ENCODE data around the gene SLC2A13. TPM values are rescaled to one million over a fixed set of nuclear protein-coding genes. Genes with fewer than 3 reads are reported as not detected.

SLC2A13 gene
- polyA plus RNA-seq, 3 donors, result 2.2 to 2.9 (median 2.5) TPM

- no peak overlapping the region for H3K4me2 ChIP-seq (replicated peaks; ENCODE audit: extremely low read depth, low read length, poor library complexity, severe bottlenecking)
- H3K4me3 ChIP-seq (replicated peaks in 1 of 3; ENCODE audit: low read depth in 2 of 3, low read length in 3 of 3), result no peak overlapping the region
- H3K27me3 ChIP-seq (ENCODE audit: control insufficient read depth in 2 of 2, insufficient read depth in 2 of 2, low read length in 2 of 2), result no peaks in the 10 kb centered on the region
- intact Hi-C loops (cut with micrococcal nuclease), result no loop called here
- DNase-seq, result no peak
- no peak overlapping the region for H3K27ac ChIP-seq (ENCODE audit: low read depth in 1 of 2, low read length in 2 of 2)
- H3K36me3 ChIP-seq (replicated peaks in 1 of 2; ENCODE audit: control insufficient read depth in 1 of 2, insufficient read depth in 2 of 2, low read length in 2 of 2), result no peaks in the 10 kb centered on the region
- H3K79me2 ChIP-seq (ENCODE audit: insufficient read depth, low read length), result no peaks in the 10 kb centered on the region
- H3K4me1 Mint-ChIP-seq, result no peaks in the 10 kb centered on the region
- H4K20me1 ChIP-seq (ENCODE audit: insufficient read depth, low read length), result no peaks in the 10 kb centered on the region
- H3K9ac ChIP-seq (ENCODE audit: insufficient read depth, low read length, poor library complexity, severe bottlenecking), result no peak overlapping the region
- no peaks in the 10 kb centered on the region for H3K4me1 ChIP-seq (ENCODE audit: control insufficient read depth in 1 of 2, insufficient read depth in 2 of 2, low read length in 2 of 2)
- H3K4me3 Mint-ChIP-seq, result no peak overlapping the region
- peaks cover 0 to 1% (median 0%) of the 10 kb centered on the region in 3 donors for H3K27me3 Mint-ChIP-seq (ENCODE audit: low read depth in 3 of 3)
- H3K9me3 ChIP-seq (replicated peaks in 1 of 2; ENCODE audit: control insufficient read depth in 1 of 2, insufficient read depth in 1 of 2, low read length in 2 of 2), result no peaks in the 10 kb centered on the region
- no peak overlapping the region for H2AFZ ChIP-seq (ENCODE audit: insufficient read depth, low read depth, low read length, poor library complexity, severe bottlenecking)
- H3K36me3 Mint-ChIP-seq, result peaks cover 2 to 6% of the 10 kb centered on the region in 2 donors
- WGBS (ENCODE audit: insufficient coverage), result 100% methylated on average over 1 of the region's 5 CpGs
- H3K27ac Mint-ChIP-seq, result no peak overlapping the region
- H3K9me3 Mint-ChIP-seq, result no peaks in the 10 kb centered on the region
- TF ChIP-seq CTCF (IDR thresholded peaks at IDR 0.05), result no peak
Measured at GRCh38 chr12:39830852-39831520, 274.9 kb downstream of the SLC2A13 start.

GRCh38 chr12:39830171-39830570, 275.7 kb downstream of the SLC2A13 start:
- Histone ChIP-seq H3K9me3 (replicated peaks in 1 of 2; ENCODE audit: control insufficient read depth in 1 of 2, insufficient read depth in 1 of 2, low read length in 2 of 2) (no peaks in the 10 kb centered on the region), H3K27me3 (ENCODE audit: control insufficient read depth in 2 of 2, insufficient read depth in 2 of 2, low read length in 2 of 2) (no peaks in the 10 kb centered on the region), H3K4me3 (replicated peaks in 1 of 3; ENCODE audit: low read depth in 2 of 3, low read length in 3 of 3) (no peak overlapping the region), H3K36me3 (replicated peaks in 1 of 2; ENCODE audit: control insufficient read depth in 1 of 2, insufficient read depth in 2 of 2, low read length in 2 of 2) (no peaks in the 10 kb centered on the region), H3K4me2 (replicated peaks; ENCODE audit: extremely low read depth, low read length, poor library complexity, severe bottlenecking) (no peak overlapping the region), H4K20me1 (ENCODE audit: insufficient read depth, low read length) (no peaks in the 10 kb centered on the region), H2AFZ (ENCODE audit: insufficient read depth, low read depth, low read length, poor library complexity, severe bottlenecking) (no peak overlapping the region), H3K9ac (ENCODE audit: insufficient read depth, low read length, poor library complexity, severe bottlenecking) (no peak overlapping the region), H3K27ac (ENCODE audit: low read depth in 1 of 2, low read length in 2 of 2) (no peak overlapping the region), H3K79me2 (ENCODE audit: insufficient read depth, low read length) (no peaks in the 10 kb centered on the region), H3K4me1 (ENCODE audit: control insufficient read depth in 1 of 2, insufficient read depth in 2 of 2, low read length in 2 of 2) (no peaks in the 10 kb centered on the region)
- Mint-ChIP-seq H3K27me3 (ENCODE audit: low read depth in 3 of 3) (peaks cover 0 to 1% (median 0%) of the 10 kb centered on the region in 3 donors), H3K27ac (no peak overlapping the region), H3K4me3 (no peak overlapping the region), H3K4me1 (no peaks in the 10 kb centered on the region), H3K9me3 (no peaks in the 10 kb centered on the region), H3K36me3 (peaks cover 3 to 6% of the 10 kb centered on the region in 2 donors)
- 100% methylated on average over 3 of the region's 4 CpGs for WGBS (ENCODE audit: insufficient coverage)
- DNase-seq, result no peak
- no peak for TF ChIP-seq CTCF (IDR thresholded peaks at IDR 0.05)
- intact Hi-C loops (cut with micrococcal nuclease), result no loop called here
